DND-41 (cell line): ENCODE measurements around the gene PHLPP1.

Experiments
- ATAC-seq: fragments of 200-7000 bp; cut with Tn5 transposase; 3 replicates; pipeline ENCODE4 v1.9.1; 2021; ENCODE audit warnings: low read depth; ENCODE audit not compliant: insufficient read depth
- DNase-seq: peaks from one replicate; pipeline ENCODE4 v3.0.0-alpha.2; 2020
- H2AFZ ChIP-seq: 2 replicates; pipeline ENCODE4 v1.6.0; 2012; ENCODE audit warnings: low read depth, low read length
- H3K27ac ChIP-seq: 2 replicates; pipeline ENCODE4 v1.5.1; 2012; ENCODE audit warnings: low read length, inconsistent platforms
- H3K27me3 ChIP-seq: fragments of 200-600 bp; sonication (generic); 2 replicates; pipeline ENCODE4 v1.6.0; 2012; ENCODE audit warnings: low read length, mild to moderate bottlenecking, inconsistent platforms; ENCODE audit not compliant: insufficient read depth, poor library complexity
- H3K36me3 ChIP-seq: 2 replicates; pipeline ENCODE4 v1.5.1; 2012; ENCODE audit warnings: low read length, inconsistent platforms; ENCODE audit not compliant: insufficient read depth
- H3K4me1 ChIP-seq: 2 replicates; pipeline ENCODE4 v1.5.1; 2012; ENCODE audit warnings: mild to moderate bottlenecking, low read length; ENCODE audit not compliant: insufficient read depth
- H3K4me2 ChIP-seq: 2 replicates; pipeline ENCODE4 v1.6.0; 2012; ENCODE audit warnings: mild to moderate bottlenecking, moderate library complexity, low read length, inconsistent platforms; ENCODE audit not compliant: insufficient read depth
- H3K4me3 ChIP-seq, 2 experiments: fragments of 200-600 bp in 1 of 2; shearing (Covaris generic) in 1 of 2; 2 replicates each; pipeline ENCODE4 v1.5.1; 2012 to 2016; ENCODE audit warnings: inconsistent platforms in 2 of 2, low read length in 2 of 2, mild to moderate bottlenecking in 2 of 2, low read depth in 1 of 2, moderate library complexity in 1 of 2
- H3K79me2 ChIP-seq: 2 replicates; pipeline ENCODE4 v1.6.0; 2012; ENCODE audit warnings: low read length, inconsistent platforms; ENCODE audit not compliant: insufficient read depth
- H3K9ac ChIP-seq: 2 replicates; pipeline ENCODE4 v1.6.0; 2012; ENCODE audit warnings: low read depth, mild to moderate bottlenecking, inconsistent platforms, low read length, moderate library complexity
- H3K9me3 ChIP-seq: 2 replicates; pipeline ENCODE4 v1.5.1; 2012; ENCODE audit warnings: low read length, moderate library complexity, mild to moderate bottlenecking, inconsistent platforms; ENCODE audit not compliant: insufficient read depth, severe bottlenecking
- H4K20me1 ChIP-seq: 2 replicates; pipeline ENCODE4 v1.6.0; 2012; ENCODE audit warnings: low read length; ENCODE audit not compliant: insufficient read depth
- CTCF ChIP-seq: IDR thresholded peaks from 2 replicates; pipeline ENCODE4 v1.5.1; 2012; ENCODE audit warnings: borderline replicate concordance, low read length, moderate library complexity, mild to moderate bottlenecking; ENCODE audit not compliant: poor library complexity, severe bottlenecking; ENCODE audit errors: extremely low read depth
- EZH2 ChIP-seq: IDR thresholded peaks from 3 replicates; pipeline ENCODE4 v1.6.1; 2012; ENCODE audit warnings: borderline replicate concordance, low read depth, mild to moderate bottlenecking, moderate library complexity, low read length, inconsistent platforms; ENCODE audit not compliant: severe bottlenecking

Gene PHLPP1

DNA sequence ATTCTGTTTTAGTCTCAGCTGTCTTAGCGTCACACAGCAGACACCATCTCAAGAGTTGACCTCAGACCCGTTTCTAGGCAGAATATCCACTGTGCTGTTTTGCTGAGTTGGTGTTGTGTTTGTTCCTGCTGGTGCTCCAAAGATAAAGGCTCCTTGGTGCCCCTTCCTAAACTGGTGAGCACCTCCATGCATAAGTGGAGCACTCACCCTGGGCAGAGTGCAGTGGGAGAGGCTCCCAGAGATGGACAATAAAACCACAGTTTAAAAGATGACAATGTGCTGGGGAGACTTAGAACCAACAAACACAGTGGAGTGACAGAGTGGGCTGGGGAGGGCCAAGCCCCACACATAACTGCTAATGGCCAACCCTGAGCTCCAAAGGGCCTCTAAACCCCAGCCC is 271.1 kb downstream of the PHLPP1 start:
- Histone ChIP-seq H3K9me3 (no peaks in the 10 kb centered on the region), H3K4me3 (no peak overlapping the region), H3K27ac (no peak overlapping the region), H3K9ac (no peak overlapping the region), H3K36me3 (no peaks in the 10 kb centered on the region), H4K20me1 (no peaks in the 10 kb centered on the region), H3K27me3 (no peaks in the 10 kb centered on the region), H3K4me1 (peaks cover 4% of the 10 kb centered on the region), H3K79me2 (no peaks in the 10 kb centered on the region), H3K4me2 (no peak overlapping the region), H2AFZ (no peak overlapping the region)
- ATAC-seq = no peak
- DNase-seq = no peak
- TF ChIP-seq EZH2 = no peak
- no peak for TF ChIP-seq CTCF

- Histone ChIP-seq H3K4me1 (peaks cover 4% of the 10 kb centered on the region), H3K27me3 (no peaks in the 10 kb centered on the region), H3K4me2 (no peak overlapping the region), H3K9ac (no peak overlapping the region), H3K9me3 (no peaks in the 10 kb centered on the region), H3K27ac (no peak overlapping the region), H4K20me1 (no peaks in the 10 kb centered on the region), H3K36me3 (no peaks in the 10 kb centered on the region), H2AFZ (no peak overlapping the region), H3K4me3 (no peak overlapping the region), H3K79me2 (no peaks in the 10 kb centered on the region)
- ATAC-seq (no peak), DNase-seq (no peak)
- TF ChIP-seq CTCF = no peak
- no peak for TF ChIP-seq EZH2
These were observed 271.9 kb downstream of the PHLPP1 start for GRCh38 chr18:62987055-62987830.

DNA sequence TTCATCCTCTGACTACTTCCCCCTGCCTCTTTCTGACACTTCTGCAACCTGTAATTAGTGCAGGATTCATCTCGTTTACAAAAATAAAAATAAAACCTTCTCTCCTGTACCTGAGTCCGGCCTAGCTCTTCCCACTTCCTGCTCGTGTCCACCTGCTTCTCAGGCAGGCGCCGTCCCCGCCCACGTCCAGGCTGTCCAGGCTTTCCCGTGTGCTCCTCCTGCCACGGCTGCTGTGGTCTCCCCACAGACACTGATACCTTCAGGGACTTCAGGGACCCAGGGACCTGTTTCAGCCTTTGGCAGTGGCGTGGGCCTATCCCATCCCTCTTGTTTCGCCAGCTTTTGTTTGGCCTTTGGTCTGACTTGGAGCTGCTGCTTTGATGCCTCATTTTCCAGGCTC is 272.5 kb downstream of the PHLPP1 start:
- no peak overlapping the region for H2AFZ ChIP-seq
- H3K9ac ChIP-seq = no peak overlapping the region
- DNase-seq (no peak), ATAC-seq (no peak)
- H4K20me1 ChIP-seq = no peaks in the 10 kb centered on the region
- no peaks in the 10 kb centered on the region for H3K9me3 ChIP-seq
- H3K27me3 ChIP-seq = no peaks in the 10 kb centered on the region
- H3K4me3 ChIP-seq = no peak overlapping the region
- no peaks in the 10 kb centered on the region for H3K79me2 ChIP-seq
- H3K4me2 ChIP-seq = no peak overlapping the region
- no peak overlapping the region for H3K27ac ChIP-seq
- TF ChIP-seq EZH2 = no peak
- TF ChIP-seq CTCF = no peak
- no peaks in the 10 kb centered on the region for H3K36me3 ChIP-seq
- H3K4me1 ChIP-seq = no peaks in the 10 kb centered on the region
